GM18498 (cell line): ENCODE results near the gene ARL14EPL.
A peak's percentile ranks its signal among the peaks of the same experiment; 100 is the strongest.

ENCODE experiments used
- ATAC-seq: cut with Tn5 transposase; IDR thresholded peaks from one replicate; pipeline ENCODE4 v1.9.1; 2021; ENCODE audit warnings: mild to moderate bottlenecking, moderate library complexity; ENCODE audit not compliant: unreplicated experiment

The ARL14EPL gene

GRCh38 chr5:116032094-116032517 lies at the start of gene ARL14EPL:
Gene ARL14EPL, plus strand, starts transcription at chr5:116032472. Its CDS starts 18,994 bp downstream, at chr5:116051466.
- peak; percentile 67 for ATAC-seq

DNA sequence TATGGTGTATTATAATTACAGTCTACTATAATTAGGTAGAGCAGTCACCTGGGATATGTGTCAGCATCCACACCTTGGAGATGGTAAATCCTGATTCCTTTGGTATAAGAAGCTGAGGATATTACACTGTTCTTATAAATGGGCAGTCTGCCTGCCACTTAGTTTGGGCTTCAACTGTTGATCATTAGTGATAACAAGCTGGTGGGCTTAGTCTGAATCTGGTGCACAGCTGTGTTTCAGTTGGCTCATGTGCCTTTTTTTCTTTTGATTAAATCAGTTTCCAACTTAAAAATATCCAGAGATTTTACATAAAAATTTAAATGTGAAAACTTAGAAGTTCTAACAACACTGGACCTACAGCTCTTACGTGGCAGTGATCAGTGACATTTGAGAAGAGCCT lies 48.8 kb upstream of the ARL14EPL start:
- no peak for ATAC-seq

DNA sequence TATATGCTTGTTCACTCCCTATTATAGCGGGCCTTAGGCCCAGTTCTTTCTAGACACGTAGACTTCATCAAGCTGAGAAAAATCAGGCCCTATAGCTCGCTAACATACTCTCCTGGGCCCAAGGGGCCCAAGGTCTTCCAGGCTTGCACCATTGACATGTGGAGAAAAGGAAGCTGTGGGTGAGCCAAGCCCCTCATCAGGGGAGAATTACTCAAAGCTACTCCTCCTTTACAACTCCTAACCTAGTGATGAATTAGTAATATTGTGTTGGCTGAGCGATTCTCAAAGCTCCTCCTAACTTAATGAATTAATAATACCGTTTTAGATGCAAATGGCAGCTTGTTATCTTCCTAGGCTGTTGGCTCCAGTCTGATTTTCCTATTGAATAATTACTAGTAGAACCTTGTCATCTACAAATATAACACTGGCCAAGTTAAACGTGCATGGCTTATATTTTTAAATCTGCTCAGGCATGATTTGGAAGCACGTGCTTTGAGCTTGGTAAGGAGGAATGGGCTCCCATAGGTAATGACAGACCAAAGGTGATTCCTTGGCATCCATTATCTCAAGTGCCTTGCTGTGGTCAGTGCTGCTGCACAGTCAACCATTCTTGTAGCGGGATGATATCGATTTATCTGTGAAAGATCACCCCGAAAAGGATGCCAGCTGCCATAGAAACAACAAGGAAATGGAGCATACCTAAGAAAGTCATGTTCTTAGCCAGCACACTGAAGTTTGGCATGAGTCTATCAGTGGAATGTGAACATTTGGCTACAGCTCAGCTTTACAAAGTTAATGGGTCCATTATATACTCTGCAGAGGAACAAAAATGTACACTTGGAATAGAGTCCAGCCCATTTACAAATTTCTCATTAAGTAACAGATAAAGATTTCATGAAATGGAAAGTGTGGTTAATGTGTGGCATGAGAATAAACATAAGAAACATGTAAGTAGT lies 46.2 kb upstream of the ARL14EPL start:
- no peak for ATAC-seq

DNA sequence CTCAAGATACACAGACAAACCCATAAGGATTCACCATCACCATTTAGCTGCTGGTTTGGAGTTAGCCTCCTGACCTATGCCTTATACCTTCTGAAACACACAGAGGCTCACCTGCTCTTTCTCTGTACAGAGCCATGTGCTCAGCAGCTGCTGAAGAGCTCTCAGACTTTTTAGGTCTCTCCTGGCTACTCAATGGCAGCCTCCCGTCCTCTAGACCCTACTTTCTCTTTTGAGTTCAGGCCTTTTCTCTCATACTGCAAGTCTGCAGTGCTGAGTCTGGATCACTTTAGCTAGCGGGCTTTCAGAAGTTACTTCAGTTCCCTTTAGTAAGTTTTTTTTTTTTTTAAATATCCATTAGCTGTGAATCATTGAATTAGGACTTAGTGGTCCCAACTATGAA lies 44.3 kb upstream of the ARL14EPL start:
- ATAC-seq, result no peak

DNA sequence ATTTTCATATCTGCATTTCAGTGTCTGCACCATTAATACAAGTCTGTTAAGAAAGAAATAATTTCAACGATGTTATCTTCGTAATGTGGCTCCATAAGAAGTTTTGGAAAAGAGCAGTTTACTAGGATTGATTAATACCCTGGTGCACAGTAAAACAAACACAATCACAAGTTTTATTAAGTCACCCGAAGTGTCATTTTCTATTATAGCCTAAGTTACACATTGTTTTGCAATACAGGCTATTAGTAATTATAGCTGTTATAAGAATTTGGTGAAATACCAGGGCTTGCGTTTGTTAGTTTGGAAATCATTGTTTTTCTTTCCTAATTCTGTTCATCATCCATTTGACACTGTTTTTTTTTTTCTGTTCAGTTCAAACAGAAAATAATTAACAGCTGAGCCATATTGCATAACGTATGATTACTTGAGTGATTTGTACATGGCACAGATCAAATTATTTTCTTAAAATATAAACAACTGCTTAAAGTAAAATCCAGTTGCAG lies 39.4 kb upstream of the ARL14EPL start:
- no peak for ATAC-seq

GRCh38 chr5:115995351-115995750 lies 36.9 kb upstream of the ARL14EPL start:
- no peak for ATAC-seq

DNA sequence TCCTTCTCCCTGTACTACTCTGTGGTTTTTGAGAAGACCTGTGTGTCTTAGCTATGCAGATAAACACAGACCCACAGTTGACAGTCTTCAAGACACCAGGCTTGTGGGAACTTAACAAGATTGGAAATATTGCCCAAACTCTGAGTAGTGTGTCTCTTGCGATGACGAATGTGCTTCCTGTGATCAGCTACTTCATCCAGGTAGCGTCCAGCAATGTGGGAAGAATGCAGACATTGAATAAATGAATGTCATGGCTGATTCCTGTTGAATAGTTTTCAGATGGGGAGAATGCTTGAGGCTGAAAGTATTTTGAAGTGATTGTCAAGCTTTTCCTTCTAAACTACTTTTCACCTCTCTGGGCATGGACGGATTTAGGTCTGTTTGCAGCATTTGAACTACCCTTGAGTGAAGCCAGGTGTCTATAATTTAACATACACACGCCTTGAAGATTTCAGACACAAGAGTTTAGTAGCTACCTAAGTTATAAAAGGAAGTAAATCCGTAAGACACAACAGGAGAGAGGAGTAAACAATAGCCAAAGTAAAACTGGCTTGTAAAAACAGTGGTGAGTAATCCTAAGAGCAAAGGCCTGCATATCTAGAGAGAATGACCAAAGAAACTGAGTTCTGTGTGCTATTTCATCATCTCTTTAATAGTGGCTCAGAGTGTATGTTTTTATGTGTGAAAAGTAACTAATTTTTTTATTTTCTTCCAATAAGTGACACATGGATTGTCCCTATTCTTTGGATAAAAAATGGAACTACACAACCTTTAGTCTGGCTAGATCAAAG lies 30.0 kb upstream of the ARL14EPL start:
- no peak for ATAC-seq

DNA sequence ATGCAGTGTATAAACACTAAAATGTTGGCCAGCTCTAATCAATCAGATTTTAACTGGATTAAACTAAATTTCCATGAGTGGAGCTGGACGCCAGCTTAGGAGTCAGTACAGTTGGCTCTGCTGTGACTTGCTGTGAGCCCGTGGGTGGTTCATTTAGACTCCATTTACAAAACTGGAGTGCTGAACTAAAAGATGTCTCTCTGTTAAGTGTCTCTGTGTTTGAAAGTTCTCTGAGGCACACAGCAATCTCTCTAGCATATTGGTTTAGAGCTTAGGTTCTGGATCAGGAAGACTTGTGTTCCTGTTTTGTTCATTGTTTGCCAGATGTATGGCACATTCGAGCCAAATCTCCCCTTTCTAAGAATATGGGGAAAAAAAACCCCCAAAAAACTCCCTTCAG lies 28.0 kb upstream of the ARL14EPL start:
- ATAC-seq, result no peak

DNA sequence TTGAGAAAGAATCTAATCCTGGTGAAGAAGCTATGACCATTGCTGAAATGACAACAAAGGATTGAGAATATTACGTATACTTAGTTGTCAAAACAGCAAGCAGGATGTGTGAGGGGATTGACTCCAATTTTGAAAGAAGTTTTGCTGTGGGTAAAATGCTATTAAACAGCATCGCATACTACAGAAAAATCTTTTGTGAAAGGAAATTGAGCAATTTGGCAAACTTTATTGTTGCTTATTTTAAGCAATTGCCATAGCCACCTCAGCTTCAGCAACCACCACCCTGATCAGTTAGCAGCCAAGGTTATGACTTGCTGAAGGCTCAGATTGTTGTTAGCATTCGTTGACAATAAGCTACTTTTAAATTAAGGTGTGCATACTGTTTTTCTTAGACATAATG lies 22.5 kb upstream of the ARL14EPL start:
- no peak for ATAC-seq

DNA sequence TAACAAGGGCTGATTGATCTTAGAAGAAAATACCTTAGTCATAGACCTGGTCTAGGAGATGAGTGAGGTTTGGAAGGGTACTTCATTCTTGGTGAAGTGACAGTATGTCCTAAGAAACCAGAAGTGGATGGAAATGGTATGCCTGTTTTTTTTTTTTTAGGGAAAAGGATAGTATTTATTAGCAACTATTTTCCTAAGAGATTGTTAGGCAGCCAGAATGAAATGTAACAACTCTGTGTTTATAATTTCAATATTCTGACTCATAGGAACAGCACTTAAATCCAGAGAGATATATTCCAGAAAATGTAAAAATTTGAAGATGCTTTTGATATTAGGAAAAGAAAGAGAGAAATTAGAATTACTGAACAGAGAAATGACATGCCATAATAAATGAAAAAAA lies 21.2 kb upstream of the ARL14EPL start:
- no peak for ATAC-seq

DNA sequence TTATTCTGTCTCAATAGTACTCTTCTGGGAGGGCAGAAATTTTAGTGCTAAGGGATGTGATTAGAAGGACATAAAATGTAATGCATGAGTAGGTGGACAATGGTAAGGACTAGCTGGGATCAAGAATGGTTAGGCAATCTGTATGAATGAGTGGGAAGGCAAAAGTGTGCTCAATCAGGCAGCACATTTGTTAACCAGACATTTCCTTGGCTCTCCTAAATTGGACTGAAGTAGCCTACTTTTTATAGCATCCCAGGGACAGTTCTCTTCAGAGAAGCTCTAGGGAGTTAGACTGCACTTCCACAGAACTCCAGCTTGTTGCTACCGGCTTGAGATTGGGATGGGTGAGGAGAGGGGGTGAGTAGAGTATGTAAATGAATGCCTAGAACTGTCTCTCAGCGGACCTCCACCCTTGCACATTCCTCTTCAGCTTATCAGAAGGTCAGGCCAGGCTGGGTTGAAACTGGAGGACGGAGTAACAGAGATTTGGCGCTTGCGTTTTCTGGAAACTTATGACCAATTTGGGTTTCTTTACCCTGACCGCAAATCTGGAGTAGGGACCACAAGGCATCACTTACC lies 19.0 kb upstream of the ARL14EPL start:
- no peak for ATAC-seq

- ATAC-seq, result no peak
These were observed 18.3 kb upstream of the ARL14EPL start for GRCh38 chr5:116013936-116014335.

- ATAC-seq, result no peak
These were observed 8.7 kb upstream of the ARL14EPL start for GRCh38 chr5:116023619-116024018.

- no peak for ATAC-seq
These were observed 6.4 kb upstream of the ARL14EPL start for GRCh38 chr5:116025866-116026265.

DNA sequence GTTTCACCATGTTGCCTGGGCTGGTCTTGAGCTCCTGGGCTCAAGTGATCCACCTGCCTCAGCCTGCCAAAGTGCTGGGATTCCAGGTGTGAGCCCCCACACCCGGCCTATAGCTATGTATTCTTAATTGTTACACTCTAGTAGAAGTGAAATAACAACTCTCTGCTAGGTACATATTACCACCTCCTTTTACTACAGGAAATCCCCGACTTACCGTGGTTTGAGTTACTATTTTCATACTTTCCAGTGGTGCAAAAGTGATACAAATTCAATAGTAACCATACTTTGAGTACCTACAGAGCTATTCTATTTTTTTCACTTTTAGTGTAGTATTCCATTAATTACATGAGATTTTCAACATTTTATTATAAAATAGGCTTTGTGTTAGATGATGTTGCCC lies 719 bp downstream of the ARL14EPL start:
- ATAC-seq, result peak; percentile 49

DNA sequence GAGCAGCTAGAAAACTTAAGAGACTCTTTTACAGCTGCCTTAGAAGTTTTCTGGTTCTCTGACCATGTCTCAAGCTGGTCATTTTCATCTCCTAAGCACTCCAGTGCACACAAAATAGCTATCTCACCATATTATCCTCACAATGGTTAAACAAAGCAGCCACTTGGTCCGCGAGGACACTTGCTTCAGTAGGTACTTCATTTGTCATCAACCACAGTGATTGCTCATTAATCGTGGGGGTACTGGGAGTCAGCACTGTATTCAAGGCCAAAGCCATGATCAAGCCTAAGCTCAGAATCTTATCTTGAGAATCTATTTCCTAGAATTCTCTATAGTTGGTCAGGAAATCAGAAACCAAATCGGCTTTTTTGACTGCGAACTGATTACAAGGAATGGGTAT lies 2.9 kb downstream of the ARL14EPL start:
- no peak for ATAC-seq

GRCh38 chr5:116037236-116037822 lies 5.1 kb downstream of the ARL14EPL start:
- ATAC-seq, result no peak

- ATAC-seq, result peak; percentile 88
These were observed 6.5 kb downstream of the ARL14EPL start for GRCh38 chr5:116038817-116039216.

DNA sequence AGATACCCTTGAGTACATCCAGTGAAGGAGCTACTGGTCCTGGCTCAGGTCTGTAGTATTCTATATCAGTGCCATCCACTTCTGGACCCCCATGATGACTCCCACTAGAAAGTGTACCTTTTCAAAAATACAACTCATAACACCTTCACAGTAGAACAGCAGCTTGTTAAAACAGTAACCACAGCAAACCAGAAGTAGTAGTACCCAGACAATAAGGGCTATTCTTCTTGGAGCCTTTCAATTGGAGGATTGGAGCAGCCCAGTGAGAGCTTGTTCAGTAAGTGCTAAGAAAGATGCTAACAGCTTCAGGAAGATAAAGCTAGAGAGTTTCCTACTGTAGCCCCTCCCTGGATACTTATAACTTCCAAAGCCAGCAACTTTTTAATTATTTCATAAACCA lies 10.1 kb downstream of the ARL14EPL start:
- no peak for ATAC-seq

DNA sequence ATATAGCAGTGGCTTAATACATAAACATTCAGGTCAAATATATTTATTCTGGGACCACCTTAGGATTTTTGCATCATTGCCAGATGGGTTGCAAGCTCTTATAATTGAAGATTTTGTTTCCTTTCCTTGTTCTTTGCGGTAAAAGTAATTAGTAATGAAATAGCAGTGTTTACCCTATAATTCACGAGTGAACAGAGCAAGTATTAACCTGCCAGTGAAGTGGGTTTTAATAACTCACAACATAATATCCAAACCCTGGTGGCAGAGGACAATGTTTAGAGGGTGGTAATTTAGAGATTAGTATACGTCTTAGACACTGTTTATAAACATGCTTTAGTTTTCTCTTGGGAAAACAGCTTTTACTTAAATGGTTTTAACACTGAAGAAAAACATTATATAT lies 11.8 kb downstream of the ARL14EPL start:
- ATAC-seq, result no peak

GRCh38 chr5:116045821-116046220 lies 13.5 kb downstream of the ARL14EPL start:
- ATAC-seq, result no peak
